ENCODE measurements around the gene TOP3B.

GRCh38 chr22:21931056-21931455 lies 51.5 kb downstream of the TOP3B start:
- no peak for TF ChIP-seq POLR2AphosphoS5 (IDR thresholded peaks at IDR 0.05; ENCODE audit: low read depth, low read length)
- TF ChIP-seq REST (IDR thresholded peaks at IDR 0.05; ENCODE audit: insufficient read depth in 1 of 2, low read depth in 2 of 2, low read length in 2 of 2), result no peak
- TF ChIP-seq SIN3A (IDR thresholded peaks at IDR 0.05; ENCODE audit: borderline replicate concordance, insufficient read depth, low read length), result no peak
